Non-pigmented ciliary epithelial cell (primary cell): ENCODE results near the gene UBAP1L.

Experiments used
- DNase-seq: peaks from one replicate; pipeline ENCODE4 v3.0.0-alpha.2; 2010; ENCODE audit warnings: low read depth

The UBAP1L gene

GRCh38 chr15:65066001-65066634 lies 48.9 kb downstream of the UBAP1L start:
- DNase-seq: no peak

- DNase-seq: no peak
Observed at GRCh38 chr15:65062726-65063125, 52.3 kb downstream of the UBAP1L start.

- DNase-seq: no peak
Observed at GRCh38 chr15:65062061-65062460, 52.9 kb downstream of the UBAP1L start.

- DNase-seq: no peak
Observed at GRCh38 chr15:65060641-65061397, 54.2 kb downstream of the UBAP1L start.

GRCh38 chr15:65059931-65060596 lies 54.9 kb downstream of the UBAP1L start:
- DNase-seq: no peak

- no peak for DNase-seq
Observed at GRCh38 chr15:65059369-65059750, 55.6 kb downstream of the UBAP1L start.

GRCh38 chr15:65058394-65059368 lies 56.3 kb downstream of the UBAP1L start:
- DNase-seq: no peak

- DNase-seq: no peak
Observed at GRCh38 chr15:65057549-65057940, 57.5 kb downstream of the UBAP1L start.

- no peak for DNase-seq
Observed at GRCh38 chr15:65056868-65057548, 58.0 kb downstream of the UBAP1L start.

- DNase-seq: no peak
Observed at GRCh38 chr15:65056106-65056505, 58.9 kb downstream of the UBAP1L start.

GRCh38 chr15:65055201-65055870 lies 59.7 kb downstream of the UBAP1L start:
- no peak for DNase-seq

- DNase-seq: no peak
Observed at GRCh38 chr15:65054333-65055200, 60.4 kb downstream of the UBAP1L start.

- no peak for DNase-seq
Observed at GRCh38 chr15:65052956-65053355, 62.0 kb downstream of the UBAP1L start.

- DNase-seq: no peak
Observed at GRCh38 chr15:65051266-65051665, 63.7 kb downstream of the UBAP1L start.

GRCh38 chr15:65050270-65050669 lies 64.7 kb downstream of the UBAP1L start:
- DNase-seq: no peak

- DNase-seq: peak; percentile 73
Observed at GRCh38 chr15:65049418-65049840, 65.6 kb downstream of the UBAP1L start.

- DNase-seq: no peak
Observed at GRCh38 chr15:65048241-65048640, 66.8 kb downstream of the UBAP1L start.

GRCh38 chr15:65044724-65045481 lies 70.1 kb downstream of the UBAP1L start, which contains the start of gene SLC51B:
TSS of gene SLC51B (plus strand) at chr15:65045387. CDS start at chr15:65050005, 4,618 bp downstream.
- DNase-seq: no peak

- DNase-seq: peak; percentile 24
Observed at GRCh38 chr15:65044218-65044617, 70.8 kb downstream of the UBAP1L start.
